ENCODE results near the gene RAB38. TPM values are rescaled to one million over a fixed set of nuclear protein-coding genes. Genes with fewer than 3 reads are reported as not detected.

The RAB38 gene
- total RNA-seq, 1 experiment from 2014 or later: 0.41 TPM

GRCh38 chr11:88152381-88152780 is 22.9 kb downstream of the RAB38 start:
- Mint-ChIP-seq H3K36me3 (ENCODE audit: insufficient read depth, unreplicated experiment) (no peaks in the 10 kb centered on the region), H3K27me3 (ENCODE audit: insufficient read depth, unreplicated experiment) (peaks cover 3% of the 10 kb centered on the region), H3K9me3 (ENCODE audit: unreplicated experiment) (no peaks in the 10 kb centered on the region), H3K4me3 (ENCODE audit: unreplicated experiment) (no peak overlapping the region), H3K4me1 (ENCODE audit: low read depth, unreplicated experiment) (no peaks in the 10 kb centered on the region), H3K27ac (ENCODE audit: unreplicated experiment) (no peak overlapping the region)
- Histone ChIP-seq H3K27me3 (replicated peaks; ENCODE audit: control insufficient read depth, insufficient read depth, low read length) (no peaks in the 10 kb centered on the region; the same call in 1 of the 2 replicates), H3K4me3 (ENCODE audit: low read depth, low read length) (no peak overlapping the region), H3K36me3 (ENCODE audit: control insufficient read depth, insufficient read depth, low read length) (no peaks in the 10 kb centered on the region), H3K4me1 (no peaks in the 10 kb centered on the region), H3K9me3 (peaks cover 7% of the 10 kb centered on the region; the same call in 1 of the 2 replicates)
- ChIA-PET CTCF (no interaction called here), POLR2A (no interaction called here)
- intact Hi-C loops (cut with micrococcal nuclease; ENCODE audit: unreplicated experiment): loop anchor here (1.0 kb wide), 1 partner anchor 329 kb away; no protein-coding TSS in a partner anchor
- BruUV-seq (replicated peaks): no TSS peak
- no peak for DNase-seq
- no peak for TF ChIP-seq CTCF (IDR thresholded peaks at IDR 0.05; ENCODE audit: insufficient read depth in 1 of 2, low read depth in 1 of 2, low read length in 1 of 2, severe bottlenecking in 1 of 2, unreplicated experiment in 1 of 2)

GRCh38 chr11:88151709-88152265 is 23.5 kb downstream of the RAB38 start:
- H3K9me3 ChIP-seq: peaks cover 7% of the 10 kb centered on the region; the same call in 1 of the 2 replicates
- H3K4me3 ChIP-seq (ENCODE audit: low read depth, low read length): no peak overlapping the region
- no peak for TF ChIP-seq CTCF (IDR thresholded peaks at IDR 0.05; ENCODE audit: insufficient read depth in 1 of 2, low read depth in 1 of 2, low read length in 1 of 2, severe bottlenecking in 1 of 2, unreplicated experiment in 1 of 2)
- no peaks in the 10 kb centered on the region for H3K4me1 ChIP-seq
- no TSS peak for BruUV-seq (replicated peaks)
- Mint-ChIP-seq H3K4me1 (ENCODE audit: low read depth, unreplicated experiment) (no peaks in the 10 kb centered on the region), H3K36me3 (ENCODE audit: insufficient read depth, unreplicated experiment) (no peaks in the 10 kb centered on the region), H3K27ac (ENCODE audit: unreplicated experiment) (no peak overlapping the region), H3K4me3 (ENCODE audit: unreplicated experiment) (no peak overlapping the region), H3K27me3 (ENCODE audit: insufficient read depth, unreplicated experiment) (peaks cover 3% of the 10 kb centered on the region), H3K9me3 (ENCODE audit: unreplicated experiment) (no peaks in the 10 kb centered on the region)
- no peak for DNase-seq
- ChIA-PET CTCF (no interaction called here), POLR2A (no interaction called here)
- no peaks in the 10 kb centered on the region; the same call in 1 of the 2 replicates for H3K27me3 ChIP-seq (replicated peaks; ENCODE audit: control insufficient read depth, insufficient read depth, low read length)
- no peaks in the 10 kb centered on the region for H3K36me3 ChIP-seq (ENCODE audit: control insufficient read depth, insufficient read depth, low read length)
- intact Hi-C loops (cut with micrococcal nuclease; ENCODE audit: unreplicated experiment): loop anchor here (1.0 kb wide), 1 partner anchor 330 kb away; no protein-coding TSS in a partner anchor

GRCh38 chr11:88146106-88146505 is 29.1 kb downstream of the RAB38 start:
- peaks cover 3% of the 10 kb centered on the region for H3K27me3 Mint-ChIP-seq (ENCODE audit: insufficient read depth, unreplicated experiment)
- ChIA-PET CTCF (no interaction called here), POLR2A (no interaction called here)
- no peaks in the 10 kb centered on the region for H3K9me3 ChIP-seq
- H3K4me1 ChIP-seq: no peaks in the 10 kb centered on the region
- no peak for DNase-seq
- H3K36me3 Mint-ChIP-seq (ENCODE audit: insufficient read depth, unreplicated experiment): no peaks in the 10 kb centered on the region
- no peak overlapping the region for H3K4me3 Mint-ChIP-seq (ENCODE audit: unreplicated experiment)
- no peaks in the 10 kb centered on the region for H3K36me3 ChIP-seq (ENCODE audit: control insufficient read depth, insufficient read depth, low read length)
- intact Hi-C loops (cut with micrococcal nuclease; ENCODE audit: unreplicated experiment): no loop called here
- no peak overlapping the region for H3K4me3 ChIP-seq (ENCODE audit: low read depth, low read length)
- H3K27ac Mint-ChIP-seq (ENCODE audit: unreplicated experiment): no peak overlapping the region
- no TSS peak for BruUV-seq (replicated peaks)
- no peaks in the 10 kb centered on the region for H3K4me1 Mint-ChIP-seq (ENCODE audit: low read depth, unreplicated experiment)
- no peaks in the 10 kb centered on the region for H3K9me3 Mint-ChIP-seq (ENCODE audit: unreplicated experiment)
- no peaks in the 10 kb centered on the region for H3K27me3 ChIP-seq (replicated peaks; ENCODE audit: control insufficient read depth, insufficient read depth, low read length)
- no peak for TF ChIP-seq CTCF (IDR thresholded peaks at IDR 0.05; ENCODE audit: insufficient read depth in 1 of 2, low read depth in 1 of 2, low read length in 1 of 2, severe bottlenecking in 1 of 2, unreplicated experiment in 1 of 2)

Measured in Caco-2 (cell line).